HFFc6 (cell line): ENCODE results near the gene ARID3A. TPM values are rescaled to one million over a fixed set of nuclear protein-coding genes. Genes with fewer than 3 reads are reported as not detected.
"Not testable (repeated sequence)": the region's sequence is repeated elsewhere in the genome, so short reads cannot be mapped to it uniquely, and the experiment has no call there.

ENCODE experiments used
- DNase-seq: peaks from one replicate; pipeline ENCODE4 v3.0.0-alpha.2; 2018
- H3K27ac Mint-ChIP-seq: 2 replicates; pipeline ENCODE4 v1.8.0; 2020; ENCODE audit warnings: mild to moderate bottlenecking, mixed read lengths
- H3K27me3 Mint-ChIP-seq: 2 replicates; pipeline ENCODE4 v1.8.0; 2021; ENCODE audit warnings: mild to moderate bottlenecking, moderate library complexity, mixed read lengths; ENCODE audit not compliant: insufficient read depth
- H3K36me3 Mint-ChIP-seq: 2 replicates; pipeline ENCODE4 v1.8.0; 2021; ENCODE audit warnings: low read depth, mixed read lengths
- H3K4me1 Mint-ChIP-seq: 2 replicates; pipeline ENCODE4 v1.8.0; 2020; ENCODE audit warnings: low read depth, mixed read lengths
- H3K4me3 Mint-ChIP-seq: 2 replicates; pipeline ENCODE4 v1.8.0; 2020; ENCODE audit warnings: mild to moderate bottlenecking, moderate library complexity, mixed read lengths
- H3K9me3 Mint-ChIP-seq: 2 replicates; pipeline ENCODE4 v1.8.0; 2020; ENCODE audit warnings: mild to moderate bottlenecking, mixed read lengths
- CTCF ChIP-seq: fragments of 200-600 bp; sonication (generic); IDR thresholded peaks from 2 replicates; pipeline ENCODE4 v1.5.0; 2021; ENCODE audit warnings: antibody characterized with exemption, mild to moderate bottlenecking
- total RNA-seq, 6 experiments: library from RNA; stranded (reverse); fragmentation: NEBNext Ultra II Directional; extraction: Animal tissue kit (Norgen Biotek cat#: 25700); gene quantifications; 2 replicates in 1 of 6; 3 replicates in 5 of 6; pipeline ENCODE4 v1.2.3, GENCODE V29; 2021

ARID3A gene
- total RNA-seq, 6 experiments from 2014 or later = 35.1 to 44.2 (median 38.4) TPM

- Mint-ChIP-seq H3K4me3 (no peak overlapping the region), H3K9me3 (no peaks in the 10 kb centered on the region), H3K4me1 (no peaks in the 10 kb centered on the region), H3K27me3 (peaks cover 7% of the 10 kb centered on the region), H3K27ac (no peak overlapping the region), H3K36me3 (no peaks in the 10 kb centered on the region; the same call in 1 of the 2 replicates)
- no peak for DNase-seq
- TF ChIP-seq CTCF = no peak
Measured at GRCh38 chr19:889662-890295, 36.1 kb upstream of the ARID3A start.

DNA sequence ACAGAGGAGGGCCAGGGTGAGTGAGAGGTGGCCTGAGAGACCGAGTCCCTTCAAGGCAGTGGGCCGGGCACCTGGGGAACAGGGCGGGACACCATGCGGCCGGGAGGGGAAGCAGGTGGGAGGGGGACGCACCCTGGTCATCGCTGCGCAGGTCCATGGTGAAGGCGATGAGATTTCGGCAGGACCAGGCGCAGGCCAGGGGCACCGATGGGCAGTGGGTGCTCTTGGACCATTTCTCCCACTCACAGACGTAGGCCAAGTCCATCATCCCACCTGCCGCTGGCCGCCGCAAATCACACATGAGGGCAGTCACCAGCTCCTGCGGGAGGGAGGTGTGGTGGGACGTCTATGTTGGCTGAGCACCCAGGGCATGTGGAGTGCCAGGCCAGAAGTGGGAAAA is 35.0 kb upstream of the ARID3A start:
- H3K9me3 Mint-ChIP-seq = no peaks in the 10 kb centered on the region
- DNase-seq = no peak
- H3K27me3 Mint-ChIP-seq = peaks cover 7% of the 10 kb centered on the region
- peak overlapping the region; percentile 56 for H3K4me3 Mint-ChIP-seq
- no peaks in the 10 kb centered on the region; the same call in 1 of the 2 replicates for H3K36me3 Mint-ChIP-seq
- no peak overlapping the region for H3K27ac Mint-ChIP-seq
- no peaks in the 10 kb centered on the region for H3K4me1 Mint-ChIP-seq
- no peak for TF ChIP-seq CTCF

DNA sequence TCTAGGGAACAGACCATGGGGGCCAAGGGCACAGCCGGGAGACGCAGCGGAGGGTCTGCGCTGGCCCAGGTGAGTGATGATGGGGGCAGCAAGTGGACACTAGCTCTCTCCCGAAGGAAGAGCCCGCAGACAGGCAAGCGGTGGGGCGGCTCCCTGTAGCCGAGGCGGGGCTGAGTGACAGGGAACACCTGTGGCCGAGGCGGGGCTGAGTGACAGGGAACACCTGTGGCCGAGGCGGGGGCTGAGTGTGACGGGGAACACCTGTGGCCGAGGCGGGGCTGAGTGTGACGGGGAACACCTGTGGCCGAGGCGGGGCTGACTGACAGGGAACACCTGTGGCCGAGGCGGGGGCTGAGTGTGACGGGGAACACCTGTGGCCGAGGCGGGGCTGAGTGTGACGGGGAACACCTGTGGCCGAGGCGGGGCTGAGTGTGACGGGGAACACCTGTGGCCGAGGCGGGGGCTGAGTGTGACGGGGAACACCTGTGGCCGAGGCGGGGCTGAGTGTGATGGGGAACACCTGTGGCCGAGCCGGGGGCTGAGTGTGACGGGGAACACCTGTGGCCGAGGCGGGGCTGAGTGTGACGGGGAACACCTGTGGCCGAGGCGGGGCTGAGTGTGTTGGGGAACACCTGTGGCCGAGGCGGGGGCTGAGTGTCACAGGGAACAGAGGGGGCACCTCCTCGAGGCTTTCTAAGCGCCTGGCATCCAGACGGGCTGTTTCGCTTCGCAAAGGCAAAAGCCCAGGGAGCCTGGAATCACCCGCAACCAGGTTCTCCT is 34.2 kb upstream of the ARID3A start:
- not testable (repeated sequence) for H3K9me3 Mint-ChIP-seq, H3K36me3 Mint-ChIP-seq, H3K27ac Mint-ChIP-seq, H3K4me1 Mint-ChIP-seq, H3K27me3 Mint-ChIP-seq, DNase-seq
- peak overlapping the region; percentile 92 for H3K4me3 Mint-ChIP-seq

- Mint-ChIP-seq H3K27ac (peak overlapping the region; percentile 83), H3K9me3 (no peaks in the 10 kb centered on the region), H3K27me3 (peaks cover 7% of the 10 kb centered on the region), H3K36me3 (no peaks in the 10 kb centered on the region; the same call in 1 of the 2 replicates), H3K4me3 (peak overlapping the region; percentile 92), H3K4me1 (no peaks in the 10 kb centered on the region)
- no peak for DNase-seq
- no peak for TF ChIP-seq CTCF
Measured at GRCh38 chr19:892243-892893, 33.5 kb upstream of the ARID3A start.

- H3K27ac Mint-ChIP-seq = peak within 1 kb of the TSS; percentile 99
- no peaks in the 10 kb centered on the region for H3K36me3 Mint-ChIP-seq
- peak within 1 kb of the TSS; percentile 92 for H3K4me3 Mint-ChIP-seq
- H3K27me3 Mint-ChIP-seq = peaks cover 7% of the 10 kb centered on the region
- DNase-seq = peak; percentile 84
- H3K9me3 Mint-ChIP-seq = no peaks in the 10 kb centered on the region
- H3K4me1 Mint-ChIP-seq = no peaks in the 10 kb centered on the region
- TF ChIP-seq CTCF = no peak
Measured at GRCh38 chr19:892894-893689, 32.7 kb upstream of the ARID3A start, which contains the start of the genes MED16 and RNU6-9. Gene MED16, minus strand, starts transcription at chr19:893187. Its CDS starts 2,056 bp downstream, at chr19:891131. Gene RNU6-9, plus strand, starts transcription at chr19:893484.
